Measurements from ENCODE around the gene IPMK.

Gene IPMK

DNA sequence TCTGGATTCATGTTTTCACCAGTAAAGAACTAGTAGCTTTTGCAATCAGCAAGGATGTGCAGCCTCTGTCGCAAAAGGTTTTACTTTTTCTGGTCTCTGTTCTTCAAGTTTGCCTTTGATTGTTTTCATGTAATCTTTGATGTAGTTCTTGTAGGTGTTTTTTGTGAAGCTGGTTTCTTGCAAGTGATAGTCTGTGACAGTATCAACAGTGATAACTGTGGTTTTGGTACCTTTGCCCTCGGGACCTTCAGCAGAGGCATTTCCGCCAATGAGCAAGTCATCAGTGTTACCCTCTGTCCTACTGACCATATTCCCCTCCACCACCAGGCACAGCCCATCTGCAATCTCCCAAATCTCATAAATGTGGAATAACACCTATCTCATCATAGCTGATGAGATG, 55.1 kb downstream of the IPMK start:
- Histone ChIP-seq H3K4me3 (ENCODE audit: low read length) (no peak overlapping the region), H3K4me2 (ENCODE audit: low read length) (no peak overlapping the region), H3K4me1 (ENCODE audit: control insufficient read depth, low read length) (no peaks in the 10 kb centered on the region), H3K27me3 (ENCODE audit: control insufficient read depth, low read length) (no peaks in the 10 kb centered on the region), H3K27ac (ENCODE audit: low read depth, low read length) (no peak overlapping the region), H4K20me1 (ENCODE audit: control insufficient read depth, insufficient read depth, low read depth, low read length) (no peaks in the 10 kb centered on the region), H3K9me2 (replicated peaks; ENCODE audit: control insufficient read depth, low read length) (no peaks in the 10 kb centered on the region), H3K36me3 (ENCODE audit: control insufficient read depth, low read length) (peaks cover 21% of the 10 kb centered on the region), H3K9me3 (ENCODE audit: control insufficient read depth, insufficient read depth, low read length) (no peaks in the 10 kb centered on the region), H3K79me2 (ENCODE audit: control insufficient read depth, low read length) (no peaks in the 10 kb centered on the region), H3F3A (ENCODE audit: control insufficient read depth, insufficient read depth) (no peaks in the 10 kb centered on the region)
- TF ChIP-seq EZH2phosphoT487 (IDR thresholded peaks at IDR 0.05; ENCODE audit: borderline replicate concordance, low read length), result no peak
- TF ChIP-seq, protein P1, sequence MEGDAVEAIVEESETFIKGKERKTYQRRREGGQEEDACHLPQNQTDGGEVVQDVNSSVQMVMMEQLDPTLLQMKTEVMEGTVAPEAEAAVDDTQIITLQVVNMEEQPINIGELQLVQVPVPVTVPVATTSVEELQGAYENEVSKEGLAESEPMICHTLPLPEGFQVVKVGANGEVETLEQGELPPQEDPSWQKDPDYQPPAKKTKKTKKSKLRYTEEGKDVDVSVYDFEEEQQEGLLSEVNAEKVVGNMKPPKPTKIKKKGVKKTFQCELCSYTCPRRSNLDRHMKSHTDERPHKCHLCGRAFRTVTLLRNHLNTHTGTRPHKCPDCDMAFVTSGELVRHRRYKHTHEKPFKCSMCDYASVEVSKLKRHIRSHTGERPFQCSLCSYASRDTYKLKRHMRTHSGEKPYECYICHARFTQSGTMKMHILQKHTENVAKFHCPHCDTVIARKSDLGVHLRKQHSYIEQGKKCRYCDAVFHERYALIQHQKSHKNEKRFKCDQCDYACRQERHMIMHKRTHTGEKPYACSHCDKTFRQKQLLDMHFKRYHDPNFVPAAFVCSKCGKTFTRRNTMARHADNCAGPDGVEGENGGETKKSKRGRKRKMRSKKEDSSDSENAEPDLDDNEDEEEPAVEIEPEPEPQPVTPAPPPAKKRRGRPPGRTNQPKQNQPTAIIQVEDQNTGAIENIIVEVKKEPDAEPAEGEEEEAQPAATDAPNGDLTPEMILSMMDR (IDR thresholded peaks at IDR 0.05; ENCODE audit: low read depth, low read length, poor library complexity, severe bottlenecking), result no peak

DNA sequence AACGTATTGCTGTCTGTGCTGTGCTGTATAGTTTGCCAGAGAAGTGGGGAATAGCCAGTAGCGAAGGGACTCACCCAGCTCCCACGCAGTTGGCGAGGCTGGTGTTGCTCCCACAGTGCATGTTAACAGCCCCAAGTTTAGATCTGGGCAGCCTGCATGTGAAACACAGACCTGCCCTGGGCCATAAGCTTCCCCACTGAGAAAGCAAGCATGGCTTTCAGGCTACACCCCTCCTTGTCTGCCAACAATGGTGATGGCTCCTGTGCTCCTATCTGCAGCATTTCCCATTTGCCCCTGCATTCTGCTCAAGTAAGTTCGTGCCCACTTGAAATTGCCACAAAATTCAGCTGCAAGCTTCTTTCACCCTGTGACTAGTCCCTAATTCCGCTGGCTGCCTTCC, 57.5 kb downstream of the IPMK start:
- no peak overlapping the region for H3K4me2 ChIP-seq (ENCODE audit: low read length)
- no peaks in the 10 kb centered on the region for H3K9me3 ChIP-seq (ENCODE audit: control insufficient read depth, insufficient read depth, low read length)
- H3K36me3 ChIP-seq (ENCODE audit: control insufficient read depth, low read length), result peaks cover 21% of the 10 kb centered on the region
- H3K4me3 ChIP-seq (ENCODE audit: low read length), result no peak overlapping the region
- no peaks in the 10 kb centered on the region for H3K4me1 ChIP-seq (ENCODE audit: control insufficient read depth, low read length)
- H3F3A ChIP-seq (ENCODE audit: control insufficient read depth, insufficient read depth), result no peaks in the 10 kb centered on the region
- no peak overlapping the region for H3K27ac ChIP-seq (ENCODE audit: low read depth, low read length)
- no peaks in the 10 kb centered on the region for H4K20me1 ChIP-seq (ENCODE audit: control insufficient read depth, insufficient read depth, low read depth, low read length)
- no peaks in the 10 kb centered on the region for H3K27me3 ChIP-seq (ENCODE audit: control insufficient read depth, low read length)
- TF ChIP-seq, protein P1 (IDR thresholded peaks at IDR 0.05; ENCODE audit: low read depth, low read length, poor library complexity, severe bottlenecking), result no peak
- TF ChIP-seq EZH2phosphoT487 (IDR thresholded peaks at IDR 0.05; ENCODE audit: borderline replicate concordance, low read length), result no peak
- no peaks in the 10 kb centered on the region for H3K79me2 ChIP-seq (ENCODE audit: control insufficient read depth, low read length)
- H3K9me2 ChIP-seq (replicated peaks; ENCODE audit: control insufficient read depth, low read length), result no peaks in the 10 kb centered on the region

DNA sequence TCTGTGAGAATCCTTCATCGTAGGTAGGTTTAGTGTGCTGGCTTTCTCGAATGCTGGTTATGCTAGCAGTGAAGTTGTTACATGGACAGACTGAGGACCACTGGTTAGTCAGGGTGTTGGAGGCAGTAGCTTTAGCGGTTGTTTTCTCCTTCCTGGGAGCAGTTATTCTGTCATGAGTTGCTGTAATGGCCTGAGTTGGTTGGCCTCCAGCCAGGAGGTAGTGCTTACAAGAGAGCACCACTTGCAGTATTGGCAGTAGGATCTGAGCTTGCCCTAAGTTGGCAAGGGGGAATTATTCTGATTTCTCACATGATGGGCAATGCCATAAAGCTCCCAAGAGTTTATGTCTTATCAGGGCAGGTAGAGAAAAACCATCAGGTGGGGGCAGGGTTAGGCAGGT, 58.0 kb downstream of the IPMK start:
- no peaks in the 10 kb centered on the region for H3K9me3 ChIP-seq (ENCODE audit: control insufficient read depth, insufficient read depth, low read length)
- no peaks in the 10 kb centered on the region for H3F3A ChIP-seq (ENCODE audit: control insufficient read depth, insufficient read depth)
- H3K9me2 ChIP-seq (replicated peaks; ENCODE audit: control insufficient read depth, low read length), result no peaks in the 10 kb centered on the region
- H3K4me1 ChIP-seq (ENCODE audit: control insufficient read depth, low read length), result no peaks in the 10 kb centered on the region
- H3K27ac ChIP-seq (ENCODE audit: low read depth, low read length), result no peak overlapping the region
- no peaks in the 10 kb centered on the region for H3K79me2 ChIP-seq (ENCODE audit: control insufficient read depth, low read length)
- H3K4me3 ChIP-seq (ENCODE audit: low read length), result no peak overlapping the region
- H4K20me1 ChIP-seq (ENCODE audit: control insufficient read depth, insufficient read depth, low read depth, low read length), result no peaks in the 10 kb centered on the region
- TF ChIP-seq EZH2phosphoT487 (IDR thresholded peaks at IDR 0.05; ENCODE audit: borderline replicate concordance, low read length), result no peak
- TF ChIP-seq, protein P1 (IDR thresholded peaks at IDR 0.05; ENCODE audit: low read depth, low read length, poor library complexity, severe bottlenecking), result no peak
- H3K27me3 ChIP-seq (ENCODE audit: control insufficient read depth, low read length), result no peaks in the 10 kb centered on the region
- peaks cover 19% of the 10 kb centered on the region for H3K36me3 ChIP-seq (ENCODE audit: control insufficient read depth, low read length)
- H3K4me2 ChIP-seq (ENCODE audit: low read length), result no peak overlapping the region

DNA sequence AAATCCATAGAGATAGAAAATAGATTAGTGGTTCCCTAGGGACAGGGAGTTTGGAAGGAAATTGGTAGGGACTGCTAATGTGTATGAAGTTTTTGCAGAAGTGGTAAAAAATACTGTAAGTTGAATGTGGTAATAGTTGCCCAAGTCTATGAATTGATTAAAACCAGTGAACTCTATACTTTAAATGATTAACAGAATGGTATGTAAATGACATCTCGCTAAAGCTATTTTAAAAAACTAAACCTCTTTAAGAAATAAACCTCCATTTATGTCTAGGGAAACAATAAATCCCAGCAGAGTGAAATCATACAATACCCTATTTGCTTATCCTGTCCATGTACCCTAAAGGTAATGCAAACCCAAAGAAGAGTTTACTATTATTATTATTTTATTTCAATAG, 61.4 kb downstream of the IPMK start:
- H3K4me1 ChIP-seq (ENCODE audit: control insufficient read depth, low read length), result no peaks in the 10 kb centered on the region
- no peaks in the 10 kb centered on the region for H3K79me2 ChIP-seq (ENCODE audit: control insufficient read depth, low read length)
- H3K4me2 ChIP-seq (ENCODE audit: low read length), result no peak overlapping the region
- H3K27me3 ChIP-seq (ENCODE audit: control insufficient read depth, low read length), result no peaks in the 10 kb centered on the region
- no peaks in the 10 kb centered on the region for H4K20me1 ChIP-seq (ENCODE audit: control insufficient read depth, insufficient read depth, low read depth, low read length)
- no peak overlapping the region for H3K4me3 ChIP-seq (ENCODE audit: low read length)
- no peak for TF ChIP-seq EZH2phosphoT487 (IDR thresholded peaks at IDR 0.05; ENCODE audit: borderline replicate concordance, low read length)
- TF ChIP-seq, protein P1 (IDR thresholded peaks at IDR 0.05; ENCODE audit: low read depth, low read length, poor library complexity, severe bottlenecking), result no peak
- no peaks in the 10 kb centered on the region for H3K9me3 ChIP-seq (ENCODE audit: control insufficient read depth, insufficient read depth, low read length)
- H3K27ac ChIP-seq (ENCODE audit: low read depth, low read length), result no peak overlapping the region
- no peaks in the 10 kb centered on the region for H3F3A ChIP-seq (ENCODE audit: control insufficient read depth, insufficient read depth)
- H3K36me3 ChIP-seq (ENCODE audit: control insufficient read depth, low read length), result peaks cover 17% of the 10 kb centered on the region; the same call in 1 of the 2 replicates
- H3K9me2 ChIP-seq (replicated peaks; ENCODE audit: control insufficient read depth, low read length), result no peaks in the 10 kb centered on the region

Data from DOHH2 (cell line).